Astrocyte (in vitro differentiated cells and primary cell): ENCODE measurements around the gene DCLK1. TPM values are rescaled to one million over a fixed set of nuclear protein-coding genes. Genes with fewer than 3 reads are reported as not detected.

Source experiments
- DNase-seq: peaks from one replicate; pipeline ENCODE4 v3.0.0-alpha.2; 2010; ENCODE audit warnings: low read depth
- FAIRE-seq: peaks from 2 replicates; lab custom pipeline; 2011; peaks lifted over from hg19 to GRCh38; lab: Jason Lieb, UNC
- H2AFZ ChIP-seq: 2 replicates; pipeline ENCODE4 v1.6.0; 2012; ENCODE audit warnings: low read depth, low read length, inconsistent platforms
- H3K27ac ChIP-seq: 2 replicates; pipeline ENCODE4 v1.5.1; 2011; ENCODE audit warnings: low read depth, low read length, inconsistent platforms
- H3K27me3 ChIP-seq: 2 replicates; pipeline ENCODE4 v1.6.0; 2011; ENCODE audit warnings: low read length, inconsistent platforms; ENCODE audit not compliant: insufficient read depth
- H3K36me3 ChIP-seq: 2 replicates; pipeline ENCODE4 v1.5.1; 2011; ENCODE audit warnings: low read length, inconsistent platforms; ENCODE audit not compliant: insufficient read depth
- H3K4me1 ChIP-seq: 2 replicates; pipeline ENCODE4 v1.5.1; 2011; ENCODE audit warnings: low read length, inconsistent platforms; ENCODE audit not compliant: insufficient read depth
- H3K4me2 ChIP-seq: 2 replicates; pipeline ENCODE4 v1.6.0; 2012; ENCODE audit warnings: low read length, inconsistent platforms
- H3K4me3 ChIP-seq: 2 replicates; pipeline ENCODE4 v1.5.1; 2011; ENCODE audit warnings: low read depth, mild to moderate bottlenecking, low read length, inconsistent platforms; ENCODE audit not compliant: insufficient read depth
- H3K79me2 ChIP-seq: 2 replicates; pipeline ENCODE4 v1.6.0; 2012; ENCODE audit warnings: mild to moderate bottlenecking, low read length, inconsistent platforms; ENCODE audit not compliant: insufficient read depth
- H3K9ac ChIP-seq: 2 replicates; pipeline ENCODE4 v1.6.0; 2012; ENCODE audit warnings: mild to moderate bottlenecking, low read length, inconsistent platforms
- H3K9me3 ChIP-seq: 2 replicates; pipeline ENCODE4 v1.5.1; 2012; ENCODE audit warnings: low read depth, mild to moderate bottlenecking, low read length, inconsistent platforms; ENCODE audit not compliant: insufficient read depth
- H4K20me1 ChIP-seq: 2 replicates; pipeline ENCODE4 v1.6.0; 2012; ENCODE audit warnings: low read length, inconsistent platforms; ENCODE audit not compliant: insufficient read depth
- H3K27ac Mint-ChIP-seq: one replicate; pipeline ENCODE4 v1.8.0; 2021; ENCODE audit warnings: mild to moderate bottlenecking, mixed read lengths; ENCODE audit not compliant: unreplicated experiment
- H3K27me3 Mint-ChIP-seq: one replicate; pipeline ENCODE4 v1.8.0; 2021; ENCODE audit warnings: low read depth, mixed read lengths; ENCODE audit not compliant: unreplicated experiment
- H3K36me3 Mint-ChIP-seq: one replicate; pipeline ENCODE4 v1.8.0; 2021; ENCODE audit warnings: low read depth, mixed read lengths; ENCODE audit not compliant: unreplicated experiment
- H3K4me1 Mint-ChIP-seq: one replicate; pipeline ENCODE4 v1.8.0; 2021; ENCODE audit warnings: low read depth, mixed read lengths; ENCODE audit not compliant: unreplicated experiment
- H3K4me3 Mint-ChIP-seq: one replicate; pipeline ENCODE4 v1.8.0; 2021; ENCODE audit warnings: mild to moderate bottlenecking, moderate library complexity, mixed read lengths; ENCODE audit not compliant: unreplicated experiment
- H3K9me3 Mint-ChIP-seq: one replicate; pipeline ENCODE4 v1.8.0; 2021; ENCODE audit warnings: mild to moderate bottlenecking, mixed read lengths; ENCODE audit not compliant: unreplicated experiment
- EZH2 ChIP-seq: IDR thresholded peaks from 2 replicates; pipeline ENCODE4 v1.6.1; 2012; ENCODE audit warnings: mild to moderate bottlenecking, low read length, inconsistent platforms; ENCODE audit not compliant: insufficient read depth
- total RNA-seq: library from RNA; stranded (reverse); gene quantifications from 2 replicates; pipeline ENCODE4 v1.2.1, GENCODE V29; 2021
- TF ChIP-seq, protein P1 (sequence below): IDR thresholded peaks from 2 replicates; pipeline ENCODE4 v1.5.1; 2011; ENCODE audit warnings: low read depth, mild to moderate bottlenecking, inconsistent platforms, low read length, moderate library complexity; ENCODE audit not compliant: insufficient read depth

The DCLK1 gene
- total RNA-seq, 1 donor from 2014 or later, result 4.9 TPM

DNA sequence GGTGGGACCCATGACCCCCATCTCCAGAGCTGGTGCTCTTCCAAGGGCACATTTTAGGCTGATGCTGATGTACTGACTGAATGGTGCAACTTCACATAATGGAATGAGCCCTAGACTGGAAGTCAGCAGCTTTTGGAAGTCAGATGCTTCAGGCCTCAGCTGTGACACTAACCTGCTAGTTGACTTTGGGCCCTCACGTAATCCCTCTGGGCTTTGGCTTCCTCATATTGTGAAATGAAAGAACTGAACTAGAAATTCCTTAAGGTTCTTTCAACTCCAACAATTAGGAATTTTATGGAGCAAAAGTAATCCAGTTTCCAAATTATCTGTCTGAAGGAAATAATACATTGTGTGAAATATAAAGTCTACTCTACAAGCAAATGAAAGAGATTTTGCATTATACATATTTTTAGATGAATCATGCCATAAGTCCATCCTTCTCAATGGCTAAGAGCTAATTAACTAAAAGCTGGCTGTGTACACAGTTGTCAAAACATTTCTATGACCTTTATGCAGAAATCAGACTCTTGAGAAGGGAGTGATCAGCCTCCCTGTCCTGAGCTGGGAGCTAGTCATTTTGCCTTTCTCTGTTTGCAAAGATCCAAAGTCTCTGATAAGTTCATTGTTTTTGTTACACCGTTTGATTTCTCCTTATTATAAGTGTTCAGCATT lies 204.2 kb downstream of the DCLK1 start:
- no peaks in the 10 kb centered on the region for H3K27me3 ChIP-seq
- H3K4me1 ChIP-seq, result peaks cover 42% of the 10 kb centered on the region
- peak overlapping the region; percentile 30 for H3K9ac ChIP-seq
- Mint-ChIP-seq H3K4me1 (peaks cover 46% of the 10 kb centered on the region), H3K9me3 (peaks cover 13% of the 10 kb centered on the region), H3K27me3 (no peaks in the 10 kb centered on the region), H3K4me3 (no peak overlapping the region), H3K27ac (peak overlapping the region; percentile 63), H3K36me3 (no peaks in the 10 kb centered on the region)
- no peaks in the 10 kb centered on the region for H4K20me1 ChIP-seq
- H3K4me3 ChIP-seq, result no peak overlapping the region
- no peak overlapping the region for H2AFZ ChIP-seq
- TF ChIP-seq, protein P1, sequence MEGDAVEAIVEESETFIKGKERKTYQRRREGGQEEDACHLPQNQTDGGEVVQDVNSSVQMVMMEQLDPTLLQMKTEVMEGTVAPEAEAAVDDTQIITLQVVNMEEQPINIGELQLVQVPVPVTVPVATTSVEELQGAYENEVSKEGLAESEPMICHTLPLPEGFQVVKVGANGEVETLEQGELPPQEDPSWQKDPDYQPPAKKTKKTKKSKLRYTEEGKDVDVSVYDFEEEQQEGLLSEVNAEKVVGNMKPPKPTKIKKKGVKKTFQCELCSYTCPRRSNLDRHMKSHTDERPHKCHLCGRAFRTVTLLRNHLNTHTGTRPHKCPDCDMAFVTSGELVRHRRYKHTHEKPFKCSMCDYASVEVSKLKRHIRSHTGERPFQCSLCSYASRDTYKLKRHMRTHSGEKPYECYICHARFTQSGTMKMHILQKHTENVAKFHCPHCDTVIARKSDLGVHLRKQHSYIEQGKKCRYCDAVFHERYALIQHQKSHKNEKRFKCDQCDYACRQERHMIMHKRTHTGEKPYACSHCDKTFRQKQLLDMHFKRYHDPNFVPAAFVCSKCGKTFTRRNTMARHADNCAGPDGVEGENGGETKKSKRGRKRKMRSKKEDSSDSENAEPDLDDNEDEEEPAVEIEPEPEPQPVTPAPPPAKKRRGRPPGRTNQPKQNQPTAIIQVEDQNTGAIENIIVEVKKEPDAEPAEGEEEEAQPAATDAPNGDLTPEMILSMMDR, result no peak
- TF ChIP-seq EZH2, result no peak
- no peaks in the 10 kb centered on the region for H3K36me3 ChIP-seq
- peak overlapping the region; percentile 87 for H3K27ac ChIP-seq
- DNase-seq (no peak), FAIRE-seq (peak; percentile 52)
- no peaks in the 10 kb centered on the region for H3K9me3 ChIP-seq
- H3K4me2 ChIP-seq, result peak overlapping the region; percentile 34
- H3K79me2 ChIP-seq, result no peaks in the 10 kb centered on the region

DNA sequence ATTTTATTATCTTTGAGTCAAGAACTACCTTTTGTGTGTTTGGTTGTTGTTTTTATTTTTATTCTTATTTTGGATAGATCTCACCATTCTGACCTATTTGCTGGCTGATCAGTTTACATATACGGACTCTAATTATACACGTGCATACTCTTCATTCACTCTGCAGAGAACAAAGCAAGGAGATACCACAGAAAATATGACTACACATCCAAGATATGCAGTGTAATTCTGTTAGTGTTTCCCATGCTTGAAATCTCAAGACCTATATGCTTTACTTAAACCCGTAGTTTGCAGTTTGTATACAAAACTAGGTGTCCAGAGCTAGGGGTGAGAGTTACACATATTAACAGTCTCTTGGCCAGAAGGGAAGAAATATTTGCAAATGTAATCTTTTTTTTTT lies 205.5 kb downstream of the DCLK1 start:
- TF ChIP-seq EZH2, result no peak
- TF ChIP-seq, protein P1, result no peak
- H3K27ac Mint-ChIP-seq, result peak overlapping the region; percentile 64
- Histone ChIP-seq H3K9ac (no peak overlapping the region), H3K36me3 (no peaks in the 10 kb centered on the region), H4K20me1 (no peaks in the 10 kb centered on the region), H3K4me1 (peaks cover 42% of the 10 kb centered on the region), H3K27ac (peak overlapping the region; percentile 87), H3K9me3 (no peaks in the 10 kb centered on the region), H2AFZ (no peak overlapping the region), H3K4me3 (no peak overlapping the region), H3K4me2 (no peak overlapping the region), H3K79me2 (no peaks in the 10 kb centered on the region), H3K27me3 (no peaks in the 10 kb centered on the region)
- no peaks in the 10 kb centered on the region for H3K27me3 Mint-ChIP-seq
- DNase-seq, result peak; percentile 67
- no peaks in the 10 kb centered on the region for H3K36me3 Mint-ChIP-seq
- H3K4me3 Mint-ChIP-seq, result no peak overlapping the region
- H3K9me3 Mint-ChIP-seq, result peaks cover 7% of the 10 kb centered on the region
- peaks cover 56% of the 10 kb centered on the region for H3K4me1 Mint-ChIP-seq
- no peak for FAIRE-seq

DNA sequence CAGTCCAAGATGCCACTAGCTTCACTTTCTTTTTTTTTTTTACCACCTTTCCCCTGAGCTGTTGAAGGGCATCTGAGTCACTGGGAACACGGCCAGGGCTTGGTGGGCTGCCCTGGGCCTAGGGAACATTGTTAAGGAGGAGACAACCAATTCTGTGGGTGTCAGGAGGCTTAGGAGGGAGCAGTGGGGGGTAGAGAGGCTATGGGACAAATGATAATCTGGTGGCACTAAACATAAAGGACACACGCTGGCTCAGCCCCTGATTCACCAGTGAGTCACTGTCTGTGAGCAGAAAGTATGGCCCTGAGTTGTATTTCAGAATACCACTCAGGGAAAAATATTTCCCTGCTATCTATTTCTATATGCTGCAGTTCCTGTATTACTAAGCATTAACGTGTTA lies 207.8 kb downstream of the DCLK1 start:
- H3K4me3 Mint-ChIP-seq, result no peak overlapping the region
- Histone ChIP-seq H3K9ac (peak overlapping the region; percentile 21), H3K36me3 (no peaks in the 10 kb centered on the region), H3K27ac (peak overlapping the region; percentile 75), H2AFZ (no peak overlapping the region), H4K20me1 (no peaks in the 10 kb centered on the region), H3K4me2 (peak overlapping the region; percentile 63), H3K27me3 (no peaks in the 10 kb centered on the region), H3K79me2 (no peaks in the 10 kb centered on the region), H3K4me1 (peaks cover 43% of the 10 kb centered on the region), H3K9me3 (no peaks in the 10 kb centered on the region), H3K4me3 (no peak overlapping the region)
- peak overlapping the region; percentile 95 for H3K27ac Mint-ChIP-seq
- TF ChIP-seq EZH2, result no peak
- TF ChIP-seq, protein P1, result no peak
- H3K9me3 Mint-ChIP-seq, result peaks cover 3% of the 10 kb centered on the region
- H3K36me3 Mint-ChIP-seq, result no peaks in the 10 kb centered on the region
- peaks cover 57% of the 10 kb centered on the region for H3K4me1 Mint-ChIP-seq
- H3K27me3 Mint-ChIP-seq, result no peaks in the 10 kb centered on the region
- peak; percentile 96 for FAIRE-seq
- DNase-seq, result peak; percentile 51
